GM10266 (cell line): ENCODE data around the gene ERCC1.
"Not testable (repeated sequence)": the region's sequence is repeated elsewhere in the genome, so short reads cannot be mapped to it uniquely, and the experiment has no call there.

Experiments used
- DNase-seq: peaks from one replicate; pipeline ENCODE4 v3.0.0; 2012; ENCODE audit errors: extremely low spot score
- CTCF ChIP-seq: IDR thresholded peaks from 2 replicates; pipeline ENCODE4 v1.5.1; 2012; ENCODE audit warnings: mild to moderate bottlenecking, low read depth; ENCODE audit not compliant: control insufficient read depth, insufficient read depth; ENCODE audit errors: missing control alignments

Gene ERCC1

DNA sequence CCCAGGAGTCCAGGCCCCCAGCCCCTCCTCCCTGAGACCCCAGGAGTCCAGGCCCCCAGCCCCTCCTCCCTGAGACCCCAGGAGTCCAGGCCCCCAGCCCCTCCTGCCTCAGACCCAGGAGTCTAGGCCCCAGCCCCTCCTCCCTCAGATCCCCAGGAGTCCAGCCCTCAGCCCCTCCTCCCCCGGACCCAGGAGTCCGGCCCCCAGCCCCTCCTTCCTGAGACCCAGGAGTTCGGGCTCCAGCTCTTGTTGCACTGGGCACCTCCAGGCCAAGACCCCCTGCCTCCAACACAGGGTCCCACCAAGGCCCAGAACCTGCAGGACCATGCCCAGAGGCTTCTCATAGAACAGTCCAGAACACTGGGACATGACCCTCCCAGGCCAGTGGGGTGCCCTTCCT, 3.8 kb downstream of the ERCC1 start:
- no peak for DNase-seq
- TF ChIP-seq CTCF = no peak

DNA sequence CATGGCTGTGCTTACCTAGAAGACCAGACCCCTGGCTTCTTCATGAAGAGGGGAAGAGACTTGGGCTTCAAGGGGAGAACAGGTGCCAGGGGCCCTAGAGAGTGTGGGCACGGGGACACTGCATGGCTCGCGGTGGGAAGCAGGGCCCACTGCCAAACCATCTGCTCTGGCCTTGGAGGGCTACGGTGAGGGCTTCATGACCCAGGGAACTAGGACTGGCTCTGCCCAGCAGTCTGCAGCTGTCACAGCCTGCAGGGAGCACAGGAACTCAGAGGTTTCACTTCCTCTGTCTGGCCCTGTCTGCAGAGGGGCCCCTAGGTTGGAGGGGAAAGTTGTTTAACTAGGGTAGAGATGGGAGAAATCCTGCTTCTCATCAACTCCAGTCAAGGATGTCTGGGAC, 4.3 kb downstream of the ERCC1 start:
- no peak for TF ChIP-seq CTCF
- peak; percentile 70 for DNase-seq

GRCh38 chr19:45418802-45419201, 4.9 kb downstream of the ERCC1 start:
- DNase-seq = no peak
- TF ChIP-seq CTCF = no peak

DNA sequence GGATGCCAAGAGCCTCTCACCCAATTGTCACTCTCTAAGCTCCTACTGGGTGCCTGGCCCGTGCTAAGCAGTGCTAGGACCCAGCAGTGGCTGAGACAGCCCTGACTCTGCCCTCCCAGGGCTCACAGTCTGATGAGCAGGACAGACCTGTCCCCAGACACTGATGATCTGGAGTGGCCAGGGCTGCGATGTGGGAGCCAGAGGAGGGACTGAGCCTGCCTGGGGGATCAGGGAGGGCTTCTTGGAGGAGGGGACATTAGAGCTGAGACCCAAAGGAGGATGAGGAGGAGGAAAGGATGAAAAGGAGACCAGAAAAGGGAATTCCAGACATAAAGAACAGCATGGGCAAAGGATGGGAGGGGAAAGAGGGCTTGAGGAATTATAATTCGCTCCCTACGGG, 6.6 kb downstream of the ERCC1 start:
- no peak for DNase-seq
- no peak for TF ChIP-seq CTCF

- TF ChIP-seq CTCF = no peak
- no peak for DNase-seq
Observed at GRCh38 chr19:45414468-45414867, 9.2 kb downstream of the ERCC1 start.

- DNase-seq = no peak
- TF ChIP-seq CTCF = no peak
Observed at GRCh38 chr19:45413497-45413896, 10.2 kb downstream of the ERCC1 start.

DNA sequence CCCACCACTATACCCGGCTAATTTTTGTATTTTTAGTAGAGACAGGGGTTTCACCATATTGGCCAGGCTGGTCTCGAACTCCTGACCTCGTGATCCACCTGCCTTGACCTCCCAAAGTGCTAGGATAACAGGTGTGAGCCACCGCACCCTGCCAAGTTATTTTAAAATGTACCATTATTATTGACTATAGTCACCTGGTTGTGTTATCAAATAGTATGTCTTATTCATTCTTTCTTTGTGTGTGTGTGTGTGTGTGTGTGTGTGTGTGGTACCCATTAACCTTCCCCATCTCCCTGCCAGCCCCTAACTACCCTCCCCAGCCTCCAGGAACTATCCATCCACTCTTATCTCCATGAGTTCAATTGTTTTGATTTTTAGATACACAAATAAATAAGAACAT, 13.4 kb downstream of the ERCC1 start:
- DNase-seq = not testable (repeated sequence)

DNA sequence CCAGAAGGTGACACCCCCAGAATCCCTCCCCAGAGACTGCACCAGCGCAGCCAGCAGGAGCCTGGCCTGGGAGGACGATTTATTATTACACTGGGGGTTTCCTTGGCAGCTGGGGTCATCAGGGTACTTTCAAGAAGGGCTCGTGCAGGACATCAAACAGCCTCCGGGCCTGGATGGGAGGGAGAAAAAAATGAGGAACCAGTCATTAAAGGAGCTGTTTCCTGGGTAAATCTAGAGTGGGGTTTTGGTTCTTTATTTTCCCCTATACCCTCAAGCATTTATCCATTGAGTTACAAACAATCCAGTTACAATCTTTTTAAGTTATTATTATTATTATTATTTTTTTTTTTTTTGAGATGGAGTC, 14.2 kb downstream of the ERCC1 start:
- no peak for DNase-seq
- TF ChIP-seq CTCF = no peak
